CD4-positive, alpha-beta T cell (primary cell): ENCODE measurements around the gene KCNQ1. TPM values are rescaled to one million over a fixed set of nuclear protein-coding genes. Genes with fewer than 3 reads are reported as not detected.

ENCODE experiments used
- ATAC-seq: fragments of 200-7000 bp; cut with Tn5 transposase; one replicate; pipeline ENCODE4 v1.10.0; 2022; ENCODE audit warnings: mild to moderate bottlenecking; ENCODE audit not compliant: poor library complexity
- CTCF ChIA-PET: fragments of 350-600 bp; sonication (Branson Sonifier 250); formaldehyde crosslinking; loops from one replicate; lab custom pipeline; 2021; ENCODE audit warnings: antibody characterized with exemption, inconsistent platforms; lab: Charles Lee
- POLR2A ChIA-PET: fragments of 350-600 bp; sonication (Branson Sonifier 250); formaldehyde crosslinking; loops from one replicate; lab custom pipeline; 2021; ENCODE audit warnings: antibody characterized with exemption, inconsistent platforms; lab: Charles Lee
- DNase-seq, 14 experiments: peaks; one replicate each; pipeline ENCODE4 v3.0.0-alpha.2; 2013 to 2020; ENCODE audit warnings: mixed read lengths in 2 of 14
- H3K27ac ChIP-seq, 2 donors: one replicate each; pipeline versions ENCODE4 v1.5.1 to v1.7.0; 2013; ENCODE audit warnings: low read length in 2 of 2, low read depth in 1 of 2, mild to moderate bottlenecking in 1 of 2
- H3K27me3 ChIP-seq, 2 experiments: 1 replicate in 1 of 2; 2 replicates in 1 of 2; pipeline versions ENCODE4 v1.6.1 to v1.7.0; 2013; ENCODE audit warnings: low read length in 2 of 2, control low read depth in 1 of 2, mild to moderate bottlenecking in 1 of 2, moderate library complexity in 1 of 2; ENCODE audit not compliant: insufficient read depth in 2 of 2, control insufficient read depth in 1 of 2
- H3K36me3 ChIP-seq: one replicate; pipeline ENCODE4 v1.6.1; 2013; ENCODE audit warnings: low read length, control low read depth; ENCODE audit not compliant: insufficient read depth
- H3K4me1 ChIP-seq: one replicate; pipeline ENCODE4 v1.6.1; 2013; ENCODE audit warnings: low read length, control low read depth; ENCODE audit not compliant: insufficient read depth
- H3K4me3 ChIP-seq: one replicate; pipeline ENCODE4 v1.5.1; 2013; ENCODE audit warnings: mild to moderate bottlenecking, low read length, moderate library complexity
- H3K9me3 ChIP-seq, 2 experiments: 1 replicate in 1 of 2; 2 replicates in 1 of 2; pipeline versions ENCODE4 v1.6.1 to v1.7.0; 2013; ENCODE audit warnings: low read length in 2 of 2, mild to moderate bottlenecking in 2 of 2, control low read depth in 1 of 2, moderate library complexity in 1 of 2; ENCODE audit not compliant: control insufficient read depth in 1 of 2, insufficient read depth in 1 of 2
- H3K27ac Mint-ChIP-seq: one replicate; pipeline ENCODE4 v1.8.0; 2020; ENCODE audit warnings: mixed read lengths
- H3K27me3 Mint-ChIP-seq: one replicate; pipeline ENCODE4 v1.8.0; 2021; ENCODE audit warnings: mixed read lengths
- H3K36me3 Mint-ChIP-seq: one replicate; pipeline ENCODE4 v1.8.0; 2021; ENCODE audit warnings: low read depth, mixed read lengths
- H3K4me1 Mint-ChIP-seq: one replicate; pipeline ENCODE4 v1.8.0; 2021; ENCODE audit warnings: low read depth, mixed read lengths
- H3K4me3 Mint-ChIP-seq: one replicate; pipeline ENCODE4 v1.8.0; 2020; ENCODE audit warnings: mild to moderate bottlenecking, mixed read lengths
- H3K9me3 Mint-ChIP-seq: one replicate; pipeline ENCODE4 v1.8.0; 2020; ENCODE audit warnings: mixed read lengths
- CTCF ChIP-seq: fragments of 200-600 bp; IDR thresholded peaks from one replicate; pipeline ENCODE4 v1.8.0; 2022; ENCODE audit warnings: antibody characterized with exemption, mild to moderate bottlenecking
- intact Hi-C, 2 experiments: fragments of 100-400 bp; cut with DNase I in 1 of 2; cut with micrococcal nuclease in 1 of 2; formaldehyde crosslinking; loops; one replicate each; pipeline versions ENCODE4 v1.15.1 to v1.9.0; 2023 to 2025; cut with DNase I, micrococcal nuclease
- total RNA-seq, 174 experiments: library from RNA in 2 of 174; stranded (reverse) in 2 of 174; gene quantifications; one replicate each; pipeline ENCODE4 v1.2.3 and lab custom pipeline; 2021 to 2026

KCNQ1 gene
- total RNA-seq, 2 experiments from 2014 or later, result 31.3 to 33.1 TPM

GRCh38 chr11:2736577-2737225 lies 291.9 kb downstream of the KCNQ1 start:
- POLR2A ChIA-PET, result no interaction called here
- Histone ChIP-seq H3K27ac (no peak overlapping the region), H3K27me3 (no peaks in the 10 kb centered on the region), H3K4me3 (no peak overlapping the region), H3K36me3 (no peaks in the 10 kb centered on the region), H3K4me1 (no peaks in the 10 kb centered on the region), H3K9me3 (no peaks in the 10 kb centered on the region)
- Mint-ChIP-seq H3K36me3 (peaks cover 6% of the 10 kb centered on the region), H3K4me3 (no peak overlapping the region), H3K4me1 (no peaks in the 10 kb centered on the region), H3K9me3 (no peaks in the 10 kb centered on the region), H3K27me3 (no peaks in the 10 kb centered on the region), H3K27ac (no peak overlapping the region)
- CTCF ChIA-PET, result no interaction called here
- no peak for DNase-seq
- intact Hi-C loops, result no loop called here
- no peak for ATAC-seq
- TF ChIP-seq CTCF, result no peak

- no peak overlapping the region for H3K27ac ChIP-seq
- ChIA-PET POLR2A (no interaction called here), CTCF (no interaction called here)
- no peaks in the 10 kb centered on the region for H3K27me3 ChIP-seq
- Mint-ChIP-seq H3K36me3 (peaks cover 6% of the 10 kb centered on the region), H3K27me3 (no peaks in the 10 kb centered on the region), H3K4me1 (no peaks in the 10 kb centered on the region), H3K9me3 (no peaks in the 10 kb centered on the region), H3K27ac (no peak overlapping the region), H3K4me3 (no peak overlapping the region)
- H3K9me3 ChIP-seq, result no peaks in the 10 kb centered on the region
- no peak for TF ChIP-seq CTCF
- DNase-seq, result no peak
- intact Hi-C loops, result no loop called here
- no peaks in the 10 kb centered on the region for H3K4me1 ChIP-seq
- no peak overlapping the region for H3K4me3 ChIP-seq
- ATAC-seq, result no peak
- no peaks in the 10 kb centered on the region for H3K36me3 ChIP-seq
Measured at GRCh38 chr11:2737226-2737590, 292.4 kb downstream of the KCNQ1 start.

- H3K27ac ChIP-seq, result no peak overlapping the region
- no peaks in the 10 kb centered on the region for H3K36me3 ChIP-seq
- Mint-ChIP-seq H3K36me3 (peaks cover 6% of the 10 kb centered on the region), H3K4me3 (no peak overlapping the region), H3K4me1 (no peaks in the 10 kb centered on the region), H3K9me3 (no peaks in the 10 kb centered on the region), H3K27ac (no peak overlapping the region), H3K27me3 (no peaks in the 10 kb centered on the region)
- no peak for ATAC-seq
- intact Hi-C loops, result no loop called here
- ChIA-PET POLR2A (no interaction called here), CTCF (no interaction called here)
- TF ChIP-seq CTCF, result no peak
- no peak overlapping the region for H3K4me3 ChIP-seq
- H3K4me1 ChIP-seq, result no peaks in the 10 kb centered on the region
- H3K9me3 ChIP-seq, result no peaks in the 10 kb centered on the region
- H3K27me3 ChIP-seq, result no peaks in the 10 kb centered on the region
- DNase-seq, result no peak
Measured at GRCh38 chr11:2737866-2738265, 293.1 kb downstream of the KCNQ1 start.
